A549 (cell line): ENCODE measurements around the gene CCNQ. TPM values are rescaled to one million over a fixed set of nuclear protein-coding genes. Genes with fewer than 3 reads are reported as not detected.

Experiments used
- ATAC-seq, 2 experiments: fragments of 200-7000 bp in 1 of 2; fragments of >200 bp in 1 of 2; cut with Nextera tagmentation in 1 of 2; cut with Tn5 transposase in 1 of 2; 3 replicates each; pipeline versions ENCODE4 v1.8.0 to v1.9.1; 2018 to 2020; ENCODE audit warnings: mild to moderate bottlenecking in 1 of 2, moderate library complexity in 1 of 2
- CTCF ChIA-PET: fragments of 300-600 bp; sonication (Branson Sonifier 250); formaldehyde crosslinking; extraction: SDS; loops from one replicate; lab custom pipeline; 2021; ENCODE audit warnings: antibody characterized with exemption, inconsistent platforms; lab: Yijun Ruan, JAX
- POLR2A ChIA-PET: fragments of 350-600 bp; formaldehyde crosslinking; extraction: SDS; loops from one replicate; lab custom pipeline; 2021; ENCODE audit warnings: antibody characterized with exemption, inconsistent platforms; lab: Yijun Ruan, JAX
- DNase-seq, 2 experiments: peaks; one replicate each; pipeline versions ENCODE4 v3.0.0 to v3.0.0-alpha.2; 2011 to 2016; ENCODE audit warnings: low read depth in 1 of 2, low spot score in 1 of 2
- FAIRE-seq: peaks from 2 replicates; lab custom pipeline; 2011; peaks lifted over from hg19 to GRCh38; lab: Jason Lieb, UNC
- H3K27ac ChIP-seq, 2 experiments: fragments of >200 bp; sonication (Bioruptor Twin); formaldehyde crosslinking; 3 replicates each; pipeline ENCODE4 v1.5.1; 2016 to 2017
- H3K4me1 ChIP-seq: fragments of >200 bp; sonication (Bioruptor Twin); formaldehyde crosslinking; 3 replicates; pipeline ENCODE4 v1.6.1; 2016
- H3K4me2 ChIP-seq: fragments of >200 bp; sonication (Bioruptor Twin); formaldehyde crosslinking; 3 replicates; pipeline ENCODE4 v1.6.1; 2016
- H3K4me3 ChIP-seq: fragments of >200 bp; sonication (Bioruptor Twin); formaldehyde crosslinking; 3 replicates; pipeline ENCODE4 v1.5.1; 2016
- H3K9me3 ChIP-seq: fragments of >200 bp; sonication (Bioruptor Twin); formaldehyde crosslinking; 3 replicates; pipeline ENCODE4 v1.6.1; 2016
- CBX8 ChIP-seq: fragments of 200-600 bp; sonication (generic); IDR thresholded peaks from 2 replicates; pipeline ENCODE4 v1.6.1; 2016
- CHD4 ChIP-seq: fragments of 200-600 bp; sonication (generic); IDR thresholded peaks from 2 replicates; pipeline ENCODE4 v1.6.1; 2016; ENCODE audit warnings: antibody characterized with exemption, mild to moderate bottlenecking, borderline replicate concordance
- EHF ChIP-seq: fragments of 250-450 bp; sonication (Bioruptor Pico); IDR thresholded peaks from 2 replicates; pipeline ENCODE4 v1.5.0; 2020; ENCODE audit warnings: mild to moderate bottlenecking
- EP300 ChIP-seq, 2 experiments: fragments of >200 bp; sonication (Bioruptor Twin); formaldehyde crosslinking; IDR thresholded peaks; 2 replicates in 1 of 2; 3 replicates in 1 of 2; pipeline ENCODE4 v1.6.1; 2016 to 2017
- FOSB ChIP-seq: fragments of 250-450 bp; sonication (Bioruptor Pico); IDR thresholded peaks from 2 replicates; pipeline ENCODE4 v1.5.0; 2020; ENCODE audit warnings: mild to moderate bottlenecking, moderate library complexity
- HOXA7 ChIP-seq: fragments of 250-450 bp; sonication (Bioruptor Pico); IDR thresholded peaks from 2 replicates; pipeline ENCODE4 v1.5.0; 2020; ENCODE audit warnings: mild to moderate bottlenecking, moderate library complexity
- KDM5A ChIP-seq: fragments of 200-600 bp; sonication (generic); IDR thresholded peaks from 2 replicates; pipeline ENCODE4 v1.6.1; 2016; ENCODE audit warnings: antibody characterized with exemption, mild to moderate bottlenecking
- MAZ ChIP-seq: fragments of 150-350 bp; IDR thresholded peaks from 2 replicates; pipeline ENCODE4 v1.6.1; 2014; ENCODE audit warnings: antibody characterized with exemption, low read depth, low read length, borderline replicate concordance
- MYC ChIP-seq: IDR thresholded peaks from 2 replicates; pipeline ENCODE4 v1.6.1; 2012; ENCODE audit warnings: mild to moderate bottlenecking, inconsistent platforms, low read length, improper control_type of control experiment, borderline replicate concordance
- POLR2A ChIP-seq: IDR thresholded peaks from 2 replicates; pipeline ENCODE4 v1.6.1; 2012; ENCODE audit warnings: mild to moderate bottlenecking, low read length
- POLR2AphosphoS2 ChIP-seq: conservative IDR thresholded peaks from 2 replicates; pipeline ENCODE4 v1.6.1; 2012; ENCODE audit warnings: low read length, improper control_type of control experiment, inconsistent platforms
- RAD21 ChIP-seq, 2 experiments: fragments of >200 bp in 1 of 2; sonication (Bioruptor Twin) in 1 of 2; formaldehyde crosslinking in 1 of 2; IDR thresholded peaks in 1 of 2; conservative IDR thresholded peaks in 1 of 2; 2 replicates in 1 of 2; 3 replicates in 1 of 2; pipeline ENCODE4 v1.6.1; 2012 to 2018; ENCODE audit warnings: inconsistent platforms in 1 of 2
- RARB ChIP-seq: fragments of 250-450 bp; sonication (Bioruptor Pico); IDR thresholded peaks from 2 replicates; pipeline ENCODE4 v1.8.0; 2021; ENCODE audit warnings: mild to moderate bottlenecking, moderate library complexity
- RFX5 ChIP-seq: fragments of 450-650 bp; IDR thresholded peaks from 2 replicates; pipeline ENCODE4 v1.7.1; 2014; ENCODE audit warnings: antibody characterized with exemption, mild to moderate bottlenecking, moderate library complexity
- SMC3 ChIP-seq: fragments of >200 bp; sonication (Bioruptor Twin); formaldehyde crosslinking; IDR thresholded peaks from 3 replicates; pipeline ENCODE4 v1.6.1; 2018; ENCODE audit warnings: inconsistent platforms
- SREBF2 ChIP-seq: fragments of 450-650 bp; IDR thresholded peaks from 2 replicates; pipeline ENCODE4 v1.6.1; 2014; ENCODE audit warnings: mild to moderate bottlenecking, moderate library complexity
- ZFP36 ChIP-seq: fragments of 450-650 bp; IDR thresholded peaks from 2 replicates; pipeline ENCODE4 v1.6.1; 2014; ENCODE audit warnings: borderline replicate concordance; ENCODE audit not compliant: partially characterized antibody
- WGBS: methylation state at CpG from one replicate; pipeline ENCODE4 v1.1.6; 2017; ENCODE audit errors: missing lambda C conversion rate; 5-methylcytosine and 5-hydroxymethylcytosine counted together
- polyA plus RNA-seq, 4 experiments: library from polyadenylated mRNA; depleted of rRNA in 3 of 4; stranded (reverse); fragments of >200 nt; fragmentation: RNase III in 1 of 4; extraction: RNeasy Plus Mini Kit Qiagen cat#74134 plus additional on column Dnase treatment in 1 of 4; gene quantifications; 2 replicates in 3 of 4; 3 replicates in 1 of 4; pipeline ENCODE4 v1.2.3, GENCODE V29; 2011 to 2017
- TF ChIP-seq, protein P1 (sequence below): fragments of >200 bp; sonication (Bioruptor Twin); formaldehyde crosslinking; IDR thresholded peaks from 2 replicates; pipeline ENCODE4 v1.6.1; 2016
- TF ChIP-seq, protein P2 (sequence below): IDR thresholded peaks from 2 replicates; pipeline ENCODE4 v1.6.1; 2012
- TF ChIP-seq, protein P3 (sequence below): fragments of 250-450 bp; sonication (Bioruptor Pico); IDR thresholded peaks from 2 replicates; pipeline ENCODE4 v1.5.0; 2020; ENCODE audit warnings: low read depth, mild to moderate bottlenecking, moderate library complexity
- TF ChIP-seq, protein P4 (sequence below): IDR thresholded peaks from 2 replicates; pipeline ENCODE4 v1.6.1; 2012
- TF ChIP-seq, protein P5 (sequence below): fragments of >200 bp; sonication (Bioruptor Twin); formaldehyde crosslinking; IDR thresholded peaks from 3 replicates; pipeline ENCODE4 v1.6.1; 2016
- TF ChIP-seq, protein P6 (sequence below): fragments of 250-450 bp; sonication (Bioruptor Pico); IDR thresholded peaks from 2 replicates; pipeline ENCODE4 v1.5.0; 2021; ENCODE audit warnings: mild to moderate bottlenecking, moderate library complexity, borderline replicate concordance
- TF ChIP-seq, protein P7 (sequence below): fragments of 450-650 bp; IDR thresholded peaks from 2 replicates; pipeline ENCODE4 v1.6.1; 2014; ENCODE audit warnings: antibody characterized with exemption

CCNQ gene
- polyA plus RNA-seq, 2 of the 4 experiments (the other 2 are of a cell fraction) = 25.6 to 32.0 TPM

DNA sequence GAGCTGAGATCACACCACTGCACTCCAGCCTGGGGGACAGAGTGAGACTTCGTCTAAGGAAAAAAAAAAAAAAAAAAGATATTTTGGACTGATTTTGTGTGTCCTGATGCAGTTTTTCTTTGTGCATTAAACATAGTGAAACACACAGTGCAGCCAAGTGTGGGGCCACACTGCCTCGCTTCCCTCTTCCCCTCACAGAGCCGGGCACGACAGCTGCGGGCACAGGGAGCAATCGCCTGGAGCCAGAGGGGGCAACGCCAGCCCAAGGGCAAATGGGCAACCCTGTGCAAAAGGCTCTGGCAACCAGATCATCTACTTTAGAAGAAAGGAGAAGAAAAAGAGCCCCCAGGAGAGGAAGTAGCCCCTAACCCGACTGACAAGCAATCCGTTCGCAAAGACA, 13.5 kb upstream of the CCNQ start:
- ChIA-PET POLR2A (no interaction called here), CTCF (interaction anchor here (0.6 to 2.8 kb wide), 10 partner anchors 9 to 104 kb away, joined by 3 to 17 read pairs (median 3); partner anchors contain the start of gene CCNQ)
- Histone ChIP-seq H3K4me1 (peaks cover 6% of the 10 kb centered on the region; the same call in 2 of the 3 replicates), H3K27ac (no peak overlapping the region), H3K4me2 (no peak overlapping the region)
- DNase-seq = no peak
- WGBS = 54% methylated on average over 10 of the region's 10 CpGs
- no peak for ATAC-seq
- TF ChIP-seq, protein P1, sequence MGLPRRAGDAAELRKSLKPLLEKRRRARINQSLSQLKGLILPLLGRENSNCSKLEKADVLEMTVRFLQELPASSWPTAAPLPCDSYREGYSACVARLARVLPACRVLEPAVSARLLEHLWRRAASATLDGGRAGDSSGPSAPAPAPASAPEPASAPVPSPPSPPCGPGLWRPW = no peak
- TF ChIP-seq POLR2AphosphoS2 (no peak), KDM5A (no peak), CBX8 (no peak), POLR2A (no peak), EP300 (IDR thresholded peaks at IDR 0.05) (no peak), RAD21 (conservative IDR thresholded peaks at IDR 0.05 in 1 of 2, IDR thresholded peaks at IDR 0.05 in 1 of 2) (no peak), EHF (no peak), SREBF2 (no peak), ZFP36 (no peak), HOXA7 (CRISPR knock-in tag) (no peak), RFX5 (no peak), RARB (no peak), MAZ (no peak)
- TF ChIP-seq, protein P2, sequence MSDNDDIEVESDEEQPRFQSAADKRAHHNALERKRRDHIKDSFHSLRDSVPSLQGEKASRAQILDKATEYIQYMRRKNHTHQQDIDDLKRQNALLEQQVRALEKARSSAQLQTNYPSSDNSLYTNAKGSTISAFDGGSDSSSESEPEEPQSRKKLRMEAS = no peak
- TF ChIP-seq, all 56 proteins: peak for 0
- Histone ChIP-seq H3K4me3 (no peak overlapping the region), H3K9me3 (no peaks in the 10 kb centered on the region)
- FAIRE-seq = no peak

DNA sequence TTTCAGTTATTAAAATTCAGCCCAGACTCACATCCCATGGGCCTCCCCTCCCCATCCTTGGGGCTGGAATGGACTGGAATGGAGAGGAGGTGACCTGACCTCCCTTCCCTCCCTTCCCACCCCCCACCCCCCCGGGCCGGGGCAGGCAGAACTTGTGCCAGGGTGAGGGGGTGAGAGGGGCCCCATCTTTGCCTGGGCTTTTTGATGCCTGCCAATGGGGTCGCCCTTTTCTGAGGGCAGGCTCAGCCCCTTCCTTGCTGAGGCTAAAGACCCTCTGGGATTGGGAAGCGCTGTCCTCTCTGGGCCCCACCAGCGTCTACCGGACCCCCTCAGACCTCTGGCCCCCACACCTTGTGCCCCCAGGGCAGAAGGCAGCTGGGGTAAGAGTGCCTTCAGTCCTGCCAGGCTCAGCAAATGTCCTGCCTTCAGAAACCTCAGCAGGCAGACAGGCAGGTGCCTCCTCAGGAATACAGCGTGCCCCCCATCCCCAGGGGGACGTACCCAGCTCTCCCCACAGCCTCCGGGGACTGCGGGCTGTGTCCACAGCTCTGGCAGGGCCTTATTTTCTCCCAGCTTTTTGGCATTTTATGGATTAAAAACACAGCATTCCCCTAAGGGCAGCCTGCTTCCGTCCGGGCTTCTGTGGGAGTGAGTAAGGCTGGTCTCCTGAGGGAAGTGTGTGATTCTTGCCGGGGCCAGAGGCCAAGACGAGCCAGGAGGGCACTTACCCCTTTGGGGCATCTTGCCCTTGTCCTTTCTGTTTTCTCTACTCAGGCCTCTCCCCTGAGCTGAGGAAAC, 12.6 kb upstream of the CCNQ start:
- no peak for FAIRE-seq
- Histone ChIP-seq H3K4me1 (peaks cover 6% of the 10 kb centered on the region; the same call in 2 of the 3 replicates), H3K27ac (no peak overlapping the region), H3K4me2 (no peak overlapping the region), H3K4me3 (no peak overlapping the region), H3K9me3 (no peaks in the 10 kb centered on the region)
- WGBS = 69% methylated on average over 8 of the region's 14 CpGs
- CTCF ChIA-PET = interaction anchor here (0.6 to 2.5 kb wide), 10 partner anchors 13 to 97 kb away, joined by 3 to 21 read pairs (median 3); partner anchors contain the start of gene CCNQ
- POLR2A ChIA-PET = no interaction called here
- no peak for DNase-seq
- ATAC-seq = no peak
- TF ChIP-seq MYC = no peak
- TF ChIP-seq POLR2AphosphoS2 = no peak
- TF ChIP-seq MAZ = no peak
- TF ChIP-seq RAD21 (conservative IDR thresholded peaks at IDR 0.05 in 1 of 2, IDR thresholded peaks at IDR 0.05 in 1 of 2) = no peak
- TF ChIP-seq, protein P2 = no peak
- TF ChIP-seq, protein P3, sequence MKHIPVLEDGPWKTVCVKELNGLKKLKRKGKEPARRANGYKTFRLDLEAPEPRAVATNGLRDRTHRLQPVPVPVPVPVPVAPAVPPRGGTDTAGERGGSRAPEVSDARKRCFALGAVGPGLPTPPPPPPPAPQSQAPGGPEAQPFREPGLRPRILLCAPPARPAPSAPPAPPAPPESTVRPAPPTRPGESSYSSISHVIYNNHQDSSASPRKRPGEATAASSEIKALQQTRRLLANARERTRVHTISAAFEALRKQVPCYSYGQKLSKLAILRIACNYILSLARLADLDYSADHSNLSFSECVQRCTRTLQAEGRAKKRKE (CRISPR knock-in tag) = no peak
- TF ChIP-seq HOXA7 (CRISPR knock-in tag) = no peak
- TF ChIP-seq CBX8 = no peak
- TF ChIP-seq, protein P4, sequence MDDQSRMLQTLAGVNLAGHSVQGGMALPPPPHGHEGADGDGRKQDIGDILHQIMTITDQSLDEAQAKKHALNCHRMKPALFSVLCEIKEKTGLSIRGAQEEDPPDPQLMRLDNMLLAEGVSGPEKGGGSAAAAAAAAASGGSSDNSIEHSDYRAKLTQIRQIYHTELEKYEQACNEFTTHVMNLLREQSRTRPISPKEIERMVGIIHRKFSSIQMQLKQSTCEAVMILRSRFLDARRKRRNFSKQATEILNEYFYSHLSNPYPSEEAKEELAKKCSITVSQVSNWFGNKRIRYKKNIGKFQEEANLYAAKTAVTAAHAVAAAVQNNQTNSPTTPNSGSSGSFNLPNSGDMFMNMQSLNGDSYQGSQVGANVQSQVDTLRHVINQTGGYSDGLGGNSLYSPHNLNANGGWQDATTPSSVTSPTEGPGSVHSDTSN = no peak
- TF ChIP-seq, protein P1 = no peak
- TF ChIP-seq, protein P5, sequence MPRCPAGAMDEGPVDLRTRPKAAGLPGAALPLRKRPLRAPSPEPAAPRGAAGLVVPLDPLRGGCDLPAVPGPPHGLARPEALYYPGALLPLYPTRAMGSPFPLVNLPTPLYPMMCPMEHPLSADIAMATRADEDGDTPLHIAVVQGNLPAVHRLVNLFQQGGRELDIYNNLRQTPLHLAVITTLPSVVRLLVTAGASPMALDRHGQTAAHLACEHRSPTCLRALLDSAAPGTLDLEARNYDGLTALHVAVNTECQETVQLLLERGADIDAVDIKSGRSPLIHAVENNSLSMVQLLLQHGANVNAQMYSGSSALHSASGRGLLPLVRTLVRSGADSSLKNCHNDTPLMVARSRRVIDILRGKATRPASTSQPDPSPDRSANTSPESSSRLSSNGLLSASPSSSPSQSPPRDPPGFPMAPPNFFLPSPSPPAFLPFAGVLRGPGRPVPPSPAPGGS = no peak
- no peak for TF ChIP-seq FOSB (CRISPR knock-in tag)
- no peak for TF ChIP-seq RARB
- TF ChIP-seq, protein P6, sequence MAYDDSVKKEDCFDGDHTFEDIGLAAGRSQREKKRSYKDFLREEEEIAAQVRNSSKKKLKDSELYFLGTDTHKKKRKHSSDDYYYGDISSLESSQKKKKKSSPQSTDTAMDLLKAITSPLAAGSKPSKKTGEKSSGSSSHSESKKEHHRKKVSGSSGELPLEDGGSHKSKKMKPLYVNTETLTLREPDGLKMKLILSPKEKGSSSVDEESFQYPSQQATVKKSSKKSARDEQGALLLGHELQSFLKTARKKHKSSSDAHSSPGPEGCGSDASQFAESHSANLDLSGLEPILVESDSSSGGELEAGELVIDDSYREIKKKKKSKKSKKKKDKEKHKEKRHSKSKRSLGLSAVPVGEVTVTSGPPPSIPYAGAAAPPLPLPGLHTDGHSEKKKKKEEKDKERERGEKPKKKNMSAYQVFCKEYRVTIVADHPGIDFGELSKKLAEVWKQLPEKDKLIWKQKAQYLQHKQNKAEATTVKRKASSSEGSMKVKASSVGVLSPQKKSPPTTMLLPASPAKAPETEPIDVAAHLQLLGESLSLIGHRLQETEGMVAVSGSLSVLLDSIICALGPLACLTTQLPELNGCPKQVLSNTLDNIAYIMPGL = no peak
- no peak for TF ChIP-seq SMC3
- TF ChIP-seq CHD4 = no peak
- no peak for TF ChIP-seq EP300 (IDR thresholded peaks at IDR 0.05)
- TF ChIP-seq, protein P7, sequence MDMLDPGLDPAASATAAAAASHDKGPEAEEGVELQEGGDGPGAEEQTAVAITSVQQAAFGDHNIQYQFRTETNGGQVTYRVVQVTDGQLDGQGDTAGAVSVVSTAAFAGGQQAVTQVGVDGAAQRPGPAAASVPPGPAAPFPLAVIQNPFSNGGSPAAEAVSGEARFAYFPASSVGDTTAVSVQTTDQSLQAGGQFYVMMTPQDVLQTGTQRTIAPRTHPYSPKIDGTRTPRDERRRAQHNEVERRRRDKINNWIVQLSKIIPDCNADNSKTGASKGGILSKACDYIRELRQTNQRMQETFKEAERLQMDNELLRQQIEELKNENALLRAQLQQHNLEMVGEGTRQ = no peak
